ENCODE results near the gene COMT.

The COMT gene

GRCh38 chr22:19971276-19972124 lies 29.9 kb downstream of the COMT start:
- DNase-seq: no peak

GRCh38 chr22:19972251-19972650 lies 30.7 kb downstream of the COMT start:
- no peak for DNase-seq

GRCh38 chr22:19972652-19973550 lies 31.3 kb downstream of the COMT start:
- DNase-seq: no peak

GRCh38 chr22:19973551-19974267 lies 32.1 kb downstream of the COMT start:
- no peak for DNase-seq

- DNase-seq: no peak
Measured at GRCh38 chr22:19974268-19974861, 32.8 kb downstream of the COMT start.

- peak in 1 of 2 donors; percentile 45 for DNase-seq
Measured at GRCh38 chr22:19974935-19975706, 33.5 kb downstream of the COMT start.

GRCh38 chr22:19975707-19976035 lies 34.1 kb downstream of the COMT start:
- no peak for DNase-seq

- DNase-seq: no peak
Measured at GRCh38 chr22:19976671-19977070, 35.1 kb downstream of the COMT start.

- DNase-seq: no peak
Measured at GRCh38 chr22:19977296-19978243, 36.0 kb downstream of the COMT start.

GRCh38 chr22:19978748-19979147 lies 37.2 kb downstream of the COMT start:
- DNase-seq: no peak

- no peak for DNase-seq
Measured at GRCh38 chr22:19979712-19980493, 38.3 kb downstream of the COMT start.

- no peak for DNase-seq
Measured at GRCh38 chr22:19980766-19981165, 39.2 kb downstream of the COMT start.

GRCh38 chr22:19981171-19981960 lies 39.8 kb downstream of the COMT start:
- DNase-seq: no peak

GRCh38 chr22:19981961-19982920 lies 40.7 kb downstream of the COMT start:
- DNase-seq: no peak

GRCh38 chr22:19982991-19983578 lies 41.5 kb downstream of the COMT start:
- DNase-seq: no peak

GRCh38 chr22:19983741-19984140 lies 42.2 kb downstream of the COMT start:
- DNase-seq: no peak

GRCh38 chr22:19984201-19984753 lies 42.7 kb downstream of the COMT start:
- no peak for DNase-seq
